Heart left ventricle (tissue), 16 donors: Measurements from ENCODE around the gene LPIN1. TPM values are rescaled to one million over a fixed set of nuclear protein-coding genes. Genes with fewer than 3 reads are reported as not detected.
A peak's percentile ranks its signal among the peaks of the same experiment; 100 is the strongest.
"Not testable (repeated sequence)": the region's sequence is repeated elsewhere in the genome, so short reads cannot be mapped to it uniquely, and the experiment has no call there.

Source experiments
- ATAC-seq, 4 donors: fragments of 200-7000 bp; cut with Tn5 transposase; one replicate each; pipeline ENCODE4 v1.9.1; 2020 to 2022; ENCODE audit warnings: moderate library complexity in 4 of 4, mild to moderate bottlenecking in 3 of 4, moderate number of reproducible peaks in 1 of 4
- DNase-seq, 5 donors: peaks; one replicate each; pipeline ENCODE4 v3.0.0-alpha.2; 2020
- H3K27ac ChIP-seq, 12 donors: fragments of 200-600 bp; sonication (generic) in 4 of 12; one replicate each; pipeline versions ENCODE4 v1.5.0 to v1.8.0; 2016 to 2022; ENCODE audit warnings: mild to moderate bottlenecking in 2 of 12
- H3K27me3 ChIP-seq, 9 donors: fragments of 200-600 bp; sonication (generic) in 2 of 9; one replicate each; pipeline versions ENCODE4 v1.5.1 to v1.8.0; 2016 to 2022; ENCODE audit warnings: mild to moderate bottlenecking in 3 of 9
- H3K36me3 ChIP-seq, 9 donors: fragments of 200-600 bp; sonication (generic) in 2 of 9; one replicate each; pipeline versions ENCODE4 v1.5.0 to v1.8.0; 2018 to 2022; ENCODE audit warnings: mild to moderate bottlenecking in 2 of 9
- H3K4me1 ChIP-seq, 12 donors: fragments of 200-600 bp; sonication (generic) in 4 of 12; one replicate each; pipeline versions ENCODE4 v1.5.0 to v1.8.0; 2016 to 2022; ENCODE audit warnings: mild to moderate bottlenecking in 3 of 12
- H3K4me3 ChIP-seq, 12 donors: fragments of 200-600 bp; sonication (generic) in 4 of 12; one replicate each; pipeline versions ENCODE4 v1.5.0 to v1.8.0; 2017 to 2022; ENCODE audit warnings: mild to moderate bottlenecking in 9 of 12, moderate library complexity in 4 of 12
- H3K9me3 ChIP-seq, 12 donors: fragments of 200-600 bp; sonication (generic) in 4 of 12; one replicate each; pipeline versions ENCODE4 v1.5.0 to v1.8.0; 2016 to 2022; ENCODE audit warnings: mild to moderate bottlenecking in 1 of 12
- POLR2A ChIP-seq, 2 donors: fragments of 450-650 bp; IDR thresholded peaks; one replicate each; pipeline ENCODE4 v1.6.1; 2017; ENCODE audit warnings: antibody characterized with exemption in 2 of 2, mild to moderate bottlenecking in 2 of 2, moderate library complexity in 2 of 2
- WGBS, 4 donors: extraction: QIAGEN DNeasy Blood & Tissue Kit in 2 of 4; methylation state at CpG; one replicate each; pipeline versions ENCODE4 v1.1.5 to v1.1.7; 2013 to 2018; 5-methylcytosine and 5-hydroxymethylcytosine counted together
- intact Hi-C, 10 donors: fragments of 100-400 bp; cut with DNase I; formaldehyde crosslinking; loops; one replicate each; pipeline versions ENCODE4 v1.11.1 to v1.14.2; 2022
- polyA plus RNA-seq, 2 donors: library from polyadenylated mRNA; stranded (reverse); fragments of 200-250 nt; gene quantifications; one replicate each; pipeline ENCODE4 v1.2.3, GENCODE V29; 2013
- total RNA-seq, 9 donors: library from RNA; depleted of rRNA in 2 of 9; stranded (reverse); fragments of >200 nt in 2 of 9; fragmentation: NEBNext Ultra II Directional in 3 of 9; extraction: Animal tissue kit (Norgen Biotek cat#: 25700) in 3 of 9; gene quantifications; one replicate each; pipeline versions ENCODE4 v1.1.0 to v1.2.4, GENCODE V29; 2016 to 2023
- TF ChIP-seq, protein P1 (sequence below), 12 donors: fragments of 200-600 bp; sonication (generic) in 4 of 12; IDR thresholded peaks; one replicate each; pipeline versions ENCODE4 v1.5.0 to v1.8.0; 2018 to 2022; ENCODE audit warnings: antibody characterized with exemption in 12 of 12, mild to moderate bottlenecking in 5 of 12
- donor health status: ischemic (EF 13 %, LVEDD 7.1; RV severe dilation, severe dysfunction).
- donor health status: healthy with polysubstance abuse.
- donor health status: DM: no; HTN: yes; CAD: no.
- donor health status: DM: no; HTN: no; CAD: no.
- donor health status: ischemic (EF 25% LVEDD 6.9; RV normal size, moderate dysfunction).
- donor health status: ischemic (EF 25% LVEDD 5.7; RV mildly dilated, moderate dysfunction).
- donor health status: healthy.
- donor health status: DM: yes; HTN: yes; CAD: no.
- donor health status: ischemic (EF 35%, LVEDD 5.7; RV mildly dilated, moderate dysfunction).
- donor health status: nonischemic (EF 11% LVEDD 7.7; RV severe dilation, severe dysfunction).
- donor health status: DM: yes; HTN: yes; CAD: no.
- donor health status: PGD.
- donor health status: ischemic (EF 29% LVEDD 5.4; RV normal size, mild dysfunction).
- donor health status: nonischemic (EF 23%, LVEDD 6.1; RV moderate dilation, normal function).

The LPIN1 gene
- total and polyA plus RNA-seq, 11 donors, result 15.0 to 57.1 (median 43.8) TPM

DNA sequence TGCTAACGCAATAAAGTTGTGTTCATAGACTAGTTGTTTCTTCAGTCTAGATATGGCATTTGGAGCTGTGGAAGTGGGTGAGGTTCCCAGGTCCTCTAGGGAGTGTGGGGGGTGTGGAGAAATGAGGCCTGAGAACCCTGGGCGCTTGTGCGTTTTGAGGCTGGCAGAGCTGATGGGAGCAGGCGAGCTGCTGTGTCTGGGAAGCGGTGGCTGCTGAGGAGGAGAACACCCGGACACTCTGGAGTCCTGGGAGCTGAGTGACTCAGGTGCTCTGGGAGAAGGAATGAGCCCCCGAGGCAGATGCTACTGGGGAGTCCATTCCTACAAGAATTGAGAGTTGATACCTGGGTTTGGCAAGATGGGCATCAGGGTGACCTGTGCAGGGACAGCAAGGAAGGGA is 67.5 kb downstream of the LPIN1 start:
- DNase-seq, result no peak
- intact Hi-C loops, result no loop called here
- Histone ChIP-seq H3K4me3 (no peak overlapping the region), H3K36me3 (peaks cover 0 to 69% (median 35%) of the 10 kb centered on the region in 9 donors), H3K9me3 (no peaks in the 10 kb centered on the region), H3K27ac (no peak overlapping the region), H3K27me3 (no peaks in the 10 kb centered on the region), H3K4me1 (peaks cover 0 to 14% (median 2%) of the 10 kb centered on the region in 12 donors)
- no peak for ATAC-seq
- TF ChIP-seq POLR2A (IDR thresholded peaks at IDR 0.05), result no peak
- TF ChIP-seq, protein P1, sequence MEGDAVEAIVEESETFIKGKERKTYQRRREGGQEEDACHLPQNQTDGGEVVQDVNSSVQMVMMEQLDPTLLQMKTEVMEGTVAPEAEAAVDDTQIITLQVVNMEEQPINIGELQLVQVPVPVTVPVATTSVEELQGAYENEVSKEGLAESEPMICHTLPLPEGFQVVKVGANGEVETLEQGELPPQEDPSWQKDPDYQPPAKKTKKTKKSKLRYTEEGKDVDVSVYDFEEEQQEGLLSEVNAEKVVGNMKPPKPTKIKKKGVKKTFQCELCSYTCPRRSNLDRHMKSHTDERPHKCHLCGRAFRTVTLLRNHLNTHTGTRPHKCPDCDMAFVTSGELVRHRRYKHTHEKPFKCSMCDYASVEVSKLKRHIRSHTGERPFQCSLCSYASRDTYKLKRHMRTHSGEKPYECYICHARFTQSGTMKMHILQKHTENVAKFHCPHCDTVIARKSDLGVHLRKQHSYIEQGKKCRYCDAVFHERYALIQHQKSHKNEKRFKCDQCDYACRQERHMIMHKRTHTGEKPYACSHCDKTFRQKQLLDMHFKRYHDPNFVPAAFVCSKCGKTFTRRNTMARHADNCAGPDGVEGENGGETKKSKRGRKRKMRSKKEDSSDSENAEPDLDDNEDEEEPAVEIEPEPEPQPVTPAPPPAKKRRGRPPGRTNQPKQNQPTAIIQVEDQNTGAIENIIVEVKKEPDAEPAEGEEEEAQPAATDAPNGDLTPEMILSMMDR (IDR thresholded peaks at IDR 0.05), result no peak
- 92 to 95% (median 94%) methylated on average over 7 of the region's 7 CpGs for WGBS, 4 donors

DNA sequence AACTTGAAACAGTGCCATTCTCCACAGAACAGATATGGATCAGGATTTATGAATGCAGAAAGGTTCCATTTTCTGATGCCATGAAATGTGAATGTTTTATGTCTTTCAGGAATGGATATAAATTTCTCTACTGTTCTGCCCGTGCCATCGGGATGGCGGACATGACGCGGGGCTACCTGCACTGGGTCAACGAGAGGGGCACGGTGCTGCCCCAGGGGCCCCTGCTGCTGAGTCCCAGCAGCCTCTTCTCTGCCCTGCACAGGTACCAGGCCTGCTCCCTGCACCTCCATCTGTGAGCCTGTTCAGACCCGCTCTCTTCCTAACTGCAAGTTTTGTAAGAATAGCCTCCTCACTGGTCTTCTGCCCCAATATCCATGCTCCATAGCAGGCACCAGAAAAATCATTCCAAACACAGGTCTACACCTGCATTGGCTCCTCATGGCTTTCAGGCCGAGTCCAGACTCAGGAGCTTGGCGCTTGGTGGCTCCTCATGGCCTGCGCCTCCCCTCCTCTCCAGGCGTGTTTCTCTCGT is 68.6 kb downstream of the LPIN1 start:
- intact Hi-C loops, result no loop called here
- ATAC-seq (no peak), DNase-seq (peak in 1 of 5 donors; percentile 7)
- peaks cover 0 to 14% (median 2%) of the 10 kb centered on the region in 12 donors for H3K4me1 ChIP-seq
- peaks cover 0 to 69% (median 46%) of the 10 kb centered on the region in 9 donors for H3K36me3 ChIP-seq
- H3K27ac ChIP-seq, result no peak overlapping the region
- H3K4me3 ChIP-seq, result no peak overlapping the region
- H3K9me3 ChIP-seq, result no peaks in the 10 kb centered on the region
- no peak for TF ChIP-seq POLR2A (IDR thresholded peaks at IDR 0.05)
- TF ChIP-seq, protein P1 (IDR thresholded peaks at IDR 0.05), result no peak
- H3K27me3 ChIP-seq, result no peaks in the 10 kb centered on the region
- WGBS, 4 donors, result 96 to 98% (median 97%) methylated on average over 13 of the region's 13 CpGs

DNA sequence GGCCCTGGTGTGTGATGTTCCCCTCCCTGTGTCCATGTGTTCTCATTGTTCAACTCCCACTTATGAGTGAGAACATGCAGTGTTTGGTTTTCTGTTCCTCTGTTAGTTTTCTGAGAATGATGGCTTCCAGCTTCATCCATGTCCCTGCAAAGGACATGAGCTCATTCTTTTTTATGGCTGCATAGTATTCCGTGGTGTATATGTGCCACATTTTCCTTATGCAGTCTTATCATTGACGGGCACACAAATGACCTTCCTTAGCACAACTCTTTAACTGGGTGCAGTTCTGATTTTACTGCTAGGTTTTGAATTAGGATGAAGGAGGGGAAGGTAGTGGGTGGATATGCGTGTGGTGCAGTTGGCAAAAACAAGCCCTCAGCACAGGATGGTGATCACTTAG is 70.5 kb downstream of the LPIN1 start:
- ATAC-seq, H3K27ac ChIP-seq, intact Hi-C loops, H3K4me1 ChIP-seq, H3K27me3 ChIP-seq, DNase-seq, H3K4me3 ChIP-seq, H3K9me3 ChIP-seq: not testable (repeated sequence)
- H3K36me3 ChIP-seq, result peaks cover 0 to 79% (median 61%) of the 10 kb centered on the region in 9 donors
- WGBS, 4 donors, result 97 to 100% (median 98%) methylated on average over 3 of the region's 3 CpGs

DNA sequence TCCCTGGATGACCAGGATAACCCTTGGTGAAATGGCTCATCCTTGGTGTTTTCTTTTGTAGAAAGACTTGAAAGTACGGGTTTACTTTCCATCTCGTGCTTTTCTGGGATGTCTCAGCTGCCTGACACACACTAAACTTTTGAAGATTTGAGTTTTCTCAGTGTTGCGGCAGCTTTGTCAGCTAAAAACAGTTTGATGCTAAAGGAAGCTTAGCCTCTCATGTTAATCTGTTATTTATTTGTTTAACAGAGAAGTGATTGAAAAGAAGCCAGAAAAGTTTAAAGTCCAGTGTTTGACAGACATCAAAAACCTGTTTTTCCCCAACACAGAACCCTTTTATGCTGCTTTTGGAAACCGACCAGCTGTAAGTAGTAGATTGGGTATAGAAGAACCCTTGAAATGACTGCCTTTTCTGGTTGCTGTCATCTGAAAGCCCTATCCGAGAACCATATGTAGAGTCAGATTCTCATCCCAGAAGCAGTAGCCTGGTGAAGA is 72.8 kb downstream of the LPIN1 start:
- WGBS, 4 donors, result 89 to 90% (median 90%) methylated on average over 5 of the region's 5 CpGs
- Histone ChIP-seq H3K27ac (no peak overlapping the region), H3K36me3 (peaks cover 0 to 92% (median 69%) of the 10 kb centered on the region in 9 donors), H3K4me1 (peaks cover 0 to 6% (median 0%) of the 10 kb centered on the region in 12 donors), H3K9me3 (no peaks in the 10 kb centered on the region), H3K4me3 (no peak overlapping the region), H3K27me3 (no peaks in the 10 kb centered on the region)
- TF ChIP-seq POLR2A (IDR thresholded peaks at IDR 0.05), result no peak
- TF ChIP-seq, protein P1 (IDR thresholded peaks at IDR 0.05), result no peak
- DNase-seq, result no peak
- intact Hi-C loops, result no loop called here
- no peak for ATAC-seq

DNA sequence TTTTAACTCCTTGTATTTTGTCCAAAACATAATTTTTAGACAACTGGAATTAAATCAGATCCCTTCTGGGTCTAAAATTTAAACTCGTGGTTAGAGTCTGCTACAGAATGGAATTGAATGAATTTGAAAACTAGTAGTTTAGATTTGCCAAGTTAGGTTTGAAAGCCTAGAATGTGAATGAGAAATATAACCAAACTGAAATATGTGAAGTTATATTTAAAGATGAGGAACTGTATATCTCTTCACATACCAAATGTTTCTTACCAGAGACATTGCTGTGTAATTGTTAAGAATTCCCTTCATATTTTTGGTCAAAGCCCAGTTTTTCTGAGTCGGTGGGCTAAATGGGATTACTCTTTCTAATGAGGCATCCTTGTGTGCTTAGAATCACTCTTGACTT is 74.2 kb downstream of the LPIN1 start:
- H3K27me3 ChIP-seq, result no peaks in the 10 kb centered on the region
- peaks cover 0 to 20% (median 6%) of the 10 kb centered on the region in 12 donors for H3K4me1 ChIP-seq
- intact Hi-C loops, result loop anchor here in 2 of 10 donors (10.0 kb wide), 2 partner anchors 1104 to 1184 kb away; no protein-coding TSS in a partner anchor
- no peaks in the 10 kb centered on the region for H3K9me3 ChIP-seq
- peaks cover 0 to 94% (median 69%) of the 10 kb centered on the region in 9 donors for H3K36me3 ChIP-seq
- H3K27ac ChIP-seq, result no peak overlapping the region
- ATAC-seq (no peak), DNase-seq (no peak)
- TF ChIP-seq, protein P1 (IDR thresholded peaks at IDR 0.05), result no peak
- TF ChIP-seq POLR2A (IDR thresholded peaks at IDR 0.05), result no peak
- WGBS, 4 donors, result 86 to 96% (median 92%) methylated on average over 2 of the region's 2 CpGs
- no peak overlapping the region for H3K4me3 ChIP-seq
